Measurements from ENCODE around the gene PPIC.

Gene PPIC

GRCh38 chr5:123036391-123037103 is at the start of gene PPIC:
PPIC (minus strand) TSS chr5:123036725; CDS start chr5:123036625, 100 bp downstream.
- peak; percentile 27 for DNase-seq
- Histone ChIP-seq H3K4me2 (ENCODE audit: low read depth, low read length) (peak within 1 kb of the TSS; percentile 88), H3K4me1 (ENCODE audit: low read length) (0 out of 2 replicates have a peak, but pooled peaks cover 8% of the 10 kb centered on the region), H3K9ac (ENCODE audit: low read length) (peak within 1 kb of the TSS; percentile 28; the same call in 1 of the 2 replicates), H3K27ac (ENCODE audit: low read length) (no peak within 1 kb of the TSS), H3K79me2 (ENCODE audit: low read length) (no peaks in the 10 kb centered on the region), H3K27me3 (replicated peaks; ENCODE audit: insufficient read depth, low read length) (peaks cover 10% of the 10 kb centered on the region; the same call in 1 of the 2 replicates), H3F3A (ENCODE audit: insufficient read depth, low read length) (no peaks in the 10 kb centered on the region), H3K36me3 (replicated peaks; ENCODE audit: insufficient read depth, low read length) (no peaks in the 10 kb centered on the region), H3K4me3 (ENCODE audit: low read length) (peak within 1 kb of the TSS; percentile 91), H2AFZ (ENCODE audit: low read length) (peak within 1 kb of the TSS; percentile 96), H3K9me2 (replicated peaks; ENCODE audit: insufficient read depth, low read length) (no peaks in the 10 kb centered on the region), H4K20me1 (ENCODE audit: insufficient read depth, low read length) (no peaks in the 10 kb centered on the region), H3K9me3 (replicated peaks; ENCODE audit: insufficient read depth, low read length) (no peaks in the 10 kb centered on the region)
- no peak for TF ChIP-seq CTCF (IDR thresholded peaks at IDR 0.05; ENCODE audit: low read length)
- TF ChIP-seq EZH2phosphoT487 (IDR thresholded peaks at IDR 0.05; ENCODE audit: low read length): no peak
- TF ChIP-seq EZH2 (optimal IDR thresholded peaks at IDR 0.05; ENCODE audit: low read depth, low read length): no peak

- Histone ChIP-seq H3K4me3 (ENCODE audit: low read length) (no peak overlapping the region), H3K79me2 (ENCODE audit: low read length) (no peaks in the 10 kb centered on the region), H3K36me3 (replicated peaks; ENCODE audit: insufficient read depth, low read length) (no peaks in the 10 kb centered on the region), H3K9me2 (replicated peaks; ENCODE audit: insufficient read depth, low read length) (no peaks in the 10 kb centered on the region), H4K20me1 (ENCODE audit: insufficient read depth, low read length) (no peaks in the 10 kb centered on the region), H3F3A (ENCODE audit: insufficient read depth, low read length) (no peaks in the 10 kb centered on the region), H3K9ac (ENCODE audit: low read length) (no peak overlapping the region), H3K4me1 (ENCODE audit: low read length) (no peaks in the 10 kb centered on the region), H3K9me3 (replicated peaks; ENCODE audit: insufficient read depth, low read length) (no peaks in the 10 kb centered on the region), H3K4me2 (ENCODE audit: low read depth, low read length) (no peak overlapping the region), H3K27ac (ENCODE audit: low read length) (no peak overlapping the region), H2AFZ (ENCODE audit: low read length) (no peak overlapping the region), H3K27me3 (replicated peaks; ENCODE audit: insufficient read depth, low read length) (no peaks in the 10 kb centered on the region)
- no peak for DNase-seq
- TF ChIP-seq CTCF (IDR thresholded peaks at IDR 0.05; ENCODE audit: low read length) (no peak), EZH2phosphoT487 (IDR thresholded peaks at IDR 0.05; ENCODE audit: low read length) (no peak), EZH2 (optimal IDR thresholded peaks at IDR 0.05; ENCODE audit: low read depth, low read length) (no peak)
These were observed 49.2 kb upstream of the PPIC start for GRCh38 chr5:123085638-123086286.

- Histone ChIP-seq H4K20me1 (ENCODE audit: insufficient read depth, low read length) (no peaks in the 10 kb centered on the region), H3K4me2 (ENCODE audit: low read depth, low read length) (no peak overlapping the region), H3K4me1 (ENCODE audit: low read length) (no peaks in the 10 kb centered on the region), H3F3A (ENCODE audit: insufficient read depth, low read length) (no peaks in the 10 kb centered on the region), H3K36me3 (replicated peaks; ENCODE audit: insufficient read depth, low read length) (no peaks in the 10 kb centered on the region), H2AFZ (ENCODE audit: low read length) (no peak overlapping the region), H3K27me3 (replicated peaks; ENCODE audit: insufficient read depth, low read length) (no peaks in the 10 kb centered on the region), H3K9ac (ENCODE audit: low read length) (no peak overlapping the region), H3K9me3 (replicated peaks; ENCODE audit: insufficient read depth, low read length) (no peaks in the 10 kb centered on the region), H3K79me2 (ENCODE audit: low read length) (no peaks in the 10 kb centered on the region), H3K27ac (ENCODE audit: low read length) (no peak overlapping the region), H3K9me2 (replicated peaks; ENCODE audit: insufficient read depth, low read length) (no peaks in the 10 kb centered on the region), H3K4me3 (ENCODE audit: low read length) (no peak overlapping the region)
- TF ChIP-seq EZH2phosphoT487 (IDR thresholded peaks at IDR 0.05; ENCODE audit: low read length): no peak
- TF ChIP-seq CTCF (IDR thresholded peaks at IDR 0.05; ENCODE audit: low read length): no peak
- no peak for TF ChIP-seq EZH2 (optimal IDR thresholded peaks at IDR 0.05; ENCODE audit: low read depth, low read length)
- no peak for DNase-seq
These were observed 48.4 kb upstream of the PPIC start for GRCh38 chr5:123084730-123085605.
